Kidney epithelial cell (primary cell): ENCODE results near the gene KLHL42. TPM values are rescaled to one million over a fixed set of nuclear protein-coding genes. Genes with fewer than 3 reads are reported as not detected.

Source experiments
- DNase-seq: peaks from one replicate; pipeline ENCODE4 v3.0.0-alpha.2; 2010; ENCODE audit warnings: low read depth
- H3K27me3 ChIP-seq: 2 replicates; pipeline ENCODE4 v1.6.0; 2011; ENCODE audit warnings: low read length; ENCODE audit not compliant: control insufficient read depth, insufficient read depth
- H3K36me3 ChIP-seq: 2 replicates; pipeline ENCODE4 v1.5.1; 2011; ENCODE audit warnings: low read length; ENCODE audit not compliant: control insufficient read depth, insufficient read depth
- H3K4me3 ChIP-seq: 2 replicates; pipeline ENCODE4 v1.5.1; 2011; ENCODE audit warnings: low read depth, mild to moderate bottlenecking, control low read depth, low read length
- CTCF ChIP-seq: IDR thresholded peaks from 2 replicates; pipeline ENCODE4 v1.5.1; 2011; ENCODE audit warnings: mild to moderate bottlenecking, moderate library complexity, low read length, control low read depth, inconsistent platforms; ENCODE audit not compliant: insufficient read depth, poor library complexity, severe bottlenecking
- total RNA-seq: library from RNA; depleted of rRNA; stranded (reverse); fragments of >200 nt; gene quantifications from 2 replicates; pipeline ENCODE4 v1.2.3, GENCODE V29; 2015

The KLHL42 gene
- total RNA-seq, 1 donor from 2014 or later, result 19.3 TPM

GRCh38 chr12:27785882-27786570 is 6.0 kb downstream of the KLHL42 start:
- no peaks in the 10 kb centered on the region for H3K36me3 ChIP-seq
- no peak for TF ChIP-seq CTCF
- DNase-seq, result no peak
- no peaks in the 10 kb centered on the region for H3K27me3 ChIP-seq
- H3K4me3 ChIP-seq, result no peak overlapping the region

GRCh38 chr12:27787559-27787958 is 7.5 kb downstream of the KLHL42 start:
- no peak overlapping the region for H3K4me3 ChIP-seq
- no peak for TF ChIP-seq CTCF
- no peaks in the 10 kb centered on the region for H3K36me3 ChIP-seq
- H3K27me3 ChIP-seq, result no peaks in the 10 kb centered on the region
- DNase-seq, result no peak

- no peak for TF ChIP-seq CTCF
- DNase-seq, result no peak
- H3K36me3 ChIP-seq, result no peaks in the 10 kb centered on the region
- H3K4me3 ChIP-seq, result no peak overlapping the region
- H3K27me3 ChIP-seq, result no peaks in the 10 kb centered on the region
Measured at GRCh38 chr12:27790179-27790578, 10.1 kb downstream of the KLHL42 start.

- Histone ChIP-seq H3K27me3 (no peaks in the 10 kb centered on the region), H3K4me3 (no peak overlapping the region), H3K36me3 (no peaks in the 10 kb centered on the region)
- TF ChIP-seq CTCF, result no peak
- no peak for DNase-seq
Measured at GRCh38 chr12:27794818-27795584, 15.0 kb downstream of the KLHL42 start.

GRCh38 chr12:27796128-27796527 is 16.1 kb downstream of the KLHL42 start:
- no peak for TF ChIP-seq CTCF
- no peak for DNase-seq
- Histone ChIP-seq H3K36me3 (no peaks in the 10 kb centered on the region), H3K4me3 (no peak overlapping the region), H3K27me3 (no peaks in the 10 kb centered on the region)
